Body of pancreas (tissue), 4 donors: ENCODE data around the gene OTUB1. TPM values are rescaled to one million over a fixed set of nuclear protein-coding genes. Genes with fewer than 3 reads are reported as not detected.
A peak's percentile ranks its signal among the peaks of the same experiment; 100 is the strongest.
"Not testable (repeated sequence)": the region's sequence is repeated elsewhere in the genome, so short reads cannot be mapped to it uniquely, and the experiment has no call there.

ENCODE experiments used
- ATAC-seq: fragments of 150-250 bp; one replicate; pipeline ENCODE4 v1.9.1; 2016
- DNase-seq, 4 donors: peaks; one replicate each; pipeline ENCODE4 v3.0.0-alpha.2; 2019
- H3K27ac ChIP-seq, 4 donors: fragments of 200-600 bp; sonication (generic); 1 replicate in 3 of 4; 2 replicates in 1 of 4; pipeline versions ENCODE4 v1.5.1 to v1.6.1; 2016 to 2019; ENCODE audit warnings: mild to moderate bottlenecking in 1 of 4, mixed read lengths in 1 of 4, moderate library complexity in 1 of 4
- H3K27me3 ChIP-seq, 2 donors: fragments of 200-600 bp; sonication (generic); one replicate each; pipeline ENCODE4 v1.6.0; 2016; ENCODE audit warnings: mild to moderate bottlenecking in 1 of 2
- H3K36me3 ChIP-seq, 2 donors: fragments of 200-600 bp; sonication (generic); replicated peaks in 1 of 2; 2 replicates each; pipeline ENCODE4 v1.5.1; 2016; ENCODE audit warnings: low read depth in 2 of 2; ENCODE audit not compliant: insufficient read depth in 1 of 2
- H3K4me1 ChIP-seq: fragments of 200-600 bp; sonication (generic); one replicate; pipeline ENCODE4 v1.6.0; 2016
- H3K4me3 ChIP-seq, 2 donors: fragments of 200-600 bp; sonication (generic); 1 replicate in 1 of 2; 2 replicates in 1 of 2; pipeline ENCODE4 v1.5.1; 2016 to 2019
- H3K9me3 ChIP-seq, 3 donors: fragments of 200-600 bp; sonication (generic); 1 replicate in 2 of 3; 2 replicates in 1 of 3; pipeline ENCODE4 v1.5.1; 2016
- POLR2A ChIP-seq, 3 donors: fragments of 450-650 bp; IDR thresholded peaks; one replicate each; pipeline ENCODE4 v1.6.1; 2016; ENCODE audit warnings: antibody characterized with exemption in 3 of 3, mild to moderate bottlenecking in 2 of 3
- whole genome bisulfite sequencing, 2 donors: methylation state at CpG; one replicate each; pipeline ENCODE4 v1.1.5; 2017; 5-methylcytosine and 5-hydroxymethylcytosine counted together
- intact Hi-C: fragments of 100-400 bp; cut with DNase I; formaldehyde crosslinking; loops from one replicate; pipeline ENCODE4 v1.15.1; 2023
- small RNA-seq: library from RNA; depleted of rRNA; stranded (forward); fragments of <200 nt; gene quantifications from one replicate; pipeline ENCODE3, GENCODE V24; 2016
- total RNA-seq, 2 donors: library from RNA; depleted of rRNA; stranded (reverse); fragments of >200 nt; gene quantifications; one replicate each; pipeline ENCODE4 v1.1.0, GENCODE V29; 2016
- TF ChIP-seq, protein P1 (sequence below), 7 experiments: fragments of 450-650 bp in 4 of 7; fragments of 200-600 bp in 3 of 7; sonication (generic) in 3 of 7; IDR thresholded peaks; one replicate each; pipeline ENCODE4 v1.5.1; 2016 to 2019; ENCODE audit warnings: antibody characterized with exemption in 7 of 7

OTUB1 gene
- total RNA-seq, 2 donors from 2014 or later = 20.8 to 36.3 TPM

DNA sequence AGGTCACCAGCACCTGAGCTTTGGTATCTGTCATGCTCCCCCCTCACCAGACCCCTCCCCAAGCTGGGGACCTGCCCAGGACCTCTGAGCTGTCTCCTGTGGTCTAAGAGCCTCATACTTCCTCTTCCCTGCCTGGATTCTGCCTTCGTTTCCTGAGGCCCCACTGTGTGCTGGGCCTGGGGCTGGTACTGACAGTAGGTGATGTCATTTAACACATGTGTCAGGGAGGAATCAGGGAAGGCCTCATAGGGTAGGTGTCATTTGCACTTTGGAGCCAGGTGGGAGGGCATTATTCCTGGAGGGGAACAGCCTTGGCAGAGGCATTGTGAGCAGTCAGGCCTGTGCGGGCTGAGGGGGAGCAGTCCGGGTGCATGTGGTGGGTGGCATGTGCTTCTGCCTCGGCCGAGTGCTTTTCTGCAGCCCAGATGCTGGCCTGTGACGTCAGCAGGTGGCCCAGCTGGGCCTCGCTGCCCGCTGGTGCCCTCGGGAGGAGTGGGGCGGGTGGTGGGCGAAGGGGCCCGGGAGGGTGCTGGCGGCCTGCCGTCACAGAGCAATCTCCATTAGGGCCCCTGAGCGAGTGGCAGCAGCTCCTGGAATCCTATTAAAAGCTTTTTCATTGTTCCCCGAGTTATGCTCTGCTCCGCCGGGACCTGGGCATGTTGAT, 58.6 kb downstream of the OTUB1 start:
- H3K27me3 ChIP-seq = no peaks in the 10 kb centered on the region
- no peaks in the 10 kb centered on the region for H3K36me3 ChIP-seq
- H3K4me1 ChIP-seq = no peaks in the 10 kb centered on the region
- H3K9me3 ChIP-seq = no peaks in the 10 kb centered on the region
- ATAC-seq = no peak
- TF ChIP-seq POLR2A (IDR thresholded peaks at IDR 0.05) = no peak
- TF ChIP-seq, protein P1, sequence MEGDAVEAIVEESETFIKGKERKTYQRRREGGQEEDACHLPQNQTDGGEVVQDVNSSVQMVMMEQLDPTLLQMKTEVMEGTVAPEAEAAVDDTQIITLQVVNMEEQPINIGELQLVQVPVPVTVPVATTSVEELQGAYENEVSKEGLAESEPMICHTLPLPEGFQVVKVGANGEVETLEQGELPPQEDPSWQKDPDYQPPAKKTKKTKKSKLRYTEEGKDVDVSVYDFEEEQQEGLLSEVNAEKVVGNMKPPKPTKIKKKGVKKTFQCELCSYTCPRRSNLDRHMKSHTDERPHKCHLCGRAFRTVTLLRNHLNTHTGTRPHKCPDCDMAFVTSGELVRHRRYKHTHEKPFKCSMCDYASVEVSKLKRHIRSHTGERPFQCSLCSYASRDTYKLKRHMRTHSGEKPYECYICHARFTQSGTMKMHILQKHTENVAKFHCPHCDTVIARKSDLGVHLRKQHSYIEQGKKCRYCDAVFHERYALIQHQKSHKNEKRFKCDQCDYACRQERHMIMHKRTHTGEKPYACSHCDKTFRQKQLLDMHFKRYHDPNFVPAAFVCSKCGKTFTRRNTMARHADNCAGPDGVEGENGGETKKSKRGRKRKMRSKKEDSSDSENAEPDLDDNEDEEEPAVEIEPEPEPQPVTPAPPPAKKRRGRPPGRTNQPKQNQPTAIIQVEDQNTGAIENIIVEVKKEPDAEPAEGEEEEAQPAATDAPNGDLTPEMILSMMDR (IDR thresholded peaks at IDR 0.05) = no peak
- WGBS, 2 donors = 86 to 87% methylated on average over 5 to 14 of the region's 18 CpGs
- no peak overlapping the region for H3K4me3 ChIP-seq
- H3K27ac ChIP-seq = no peak overlapping the region
- peak in 2 of 4 donors; percentile 9 to 28 for DNase-seq
- intact Hi-C loops = no loop called here

- ATAC-seq (no peak), DNase-seq (no peak)
- Histone ChIP-seq H3K36me3 (no peaks in the 10 kb centered on the region), H3K27me3 (no peaks in the 10 kb centered on the region), H3K4me3 (no peak overlapping the region), H3K27ac (no peak overlapping the region), H3K9me3 (no peaks in the 10 kb centered on the region), H3K4me1 (no peaks in the 10 kb centered on the region)
- TF ChIP-seq POLR2A (IDR thresholded peaks at IDR 0.05) = no peak
- 91 to 95% methylated on average over 2 of the region's 2 CpGs for WGBS, 2 donors
- intact Hi-C loops = no loop called here
Measured at GRCh38 chr11:64045700-64046099, 59.5 kb downstream of the OTUB1 start.

GRCh38 chr11:64047373-64047772, 61.1 kb downstream of the OTUB1 start:
- H3K27me3 ChIP-seq, H3K36me3 ChIP-seq, H3K4me3 ChIP-seq, H3K27ac ChIP-seq, intact Hi-C loops, DNase-seq, H3K4me1 ChIP-seq, H3K9me3 ChIP-seq, ATAC-seq: not testable (repeated sequence)
- WGBS, 2 donors = 90 to 93% methylated on average over 7 to 8 of the region's 8 CpGs

Small RNA genes within 50 kb of the gene (small RNA-seq; reads per million reads assigned to genes)
- gene RNU6-45P = not detected

Other genes starting within 250 kb of the OTUB1 start
- gene ZFTA, start 217.7 kb upstream of the OTUB1 start, total RNA-seq = 10 to 100 TPM; 13.2 to 23.1 TPM
- gene SPINDOC, start 173.0 kb upstream of the OTUB1 start, total RNA-seq = 10 to 100 TPM in 1 of 2 donors, 1 to 10 TPM in 1; 3.6 to 16.2 TPM
- gene MARK2, start 147.3 kb upstream of the OTUB1 start, total RNA-seq = 10 to 100 TPM; 32.2 to 33.9 TPM
- gene RCOR2, start 69.3 kb upstream of the OTUB1 start, total RNA-seq = under 1 TPM; 0.26 to 0.33 TPM
- 10 to 100 TPM; 14.3 to 21.8 TPM for gene NAA40, start 47.4 kb upstream of the OTUB1 start, total RNA-seq
- gene COX8A, start 11.8 kb upstream of the OTUB1 start, total RNA-seq = 100 to 1,000 TPM in 1 of 2 donors, 10 to 100 TPM in 1; 51.9 to 184 TPM
- under 1 TPM in 1 of 2 donors, not detected in 1; 0.26 TPM for gene FLRT1, start 49.5 kb downstream of the OTUB1 start, total RNA-seq
- gene MACROD1, start 179.7 kb downstream of the OTUB1 start, total RNA-seq = 10 to 100 TPM; 24.7 to 65.4 TPM
- 10 to 100 TPM; 35.8 to 63.6 TPM for gene STIP1, start 199.7 kb downstream of the OTUB1 start, total RNA-seq
- 1 to 10 TPM; 8.6 to 9.1 TPM for gene FERMT3, start 220.3 kb downstream of the OTUB1 start, total RNA-seq
- gene TRPT1, start 239.7 kb downstream of the OTUB1 start, total RNA-seq = 10 to 100 TPM; 56.3 to 75.2 TPM
- gene NUDT22, start 239.8 kb downstream of the OTUB1 start, total RNA-seq = 10 to 100 TPM; 45.9 to 73.5 TPM
- gene DNAJC4, start 244.1 kb downstream of the OTUB1 start, total RNA-seq = 10 to 100 TPM; 23.6 to 56.7 TPM
- 100 to 1,000 TPM in 1 of 2 donors, 10 to 100 TPM in 1; 32.4 to 108 TPM for gene VEGFB, start 248.1 kb downstream of the OTUB1 start, total RNA-seq